Smooth muscle cell of the brain vasculature (primary cell): ENCODE results near the gene SMIM27.

Experiments used
- DNase-seq: peaks from one replicate; pipeline ENCODE4 v3.0.0-alpha.2; 2012; ENCODE audit warnings: low read depth, low spot score

The SMIM27 gene

DNA sequence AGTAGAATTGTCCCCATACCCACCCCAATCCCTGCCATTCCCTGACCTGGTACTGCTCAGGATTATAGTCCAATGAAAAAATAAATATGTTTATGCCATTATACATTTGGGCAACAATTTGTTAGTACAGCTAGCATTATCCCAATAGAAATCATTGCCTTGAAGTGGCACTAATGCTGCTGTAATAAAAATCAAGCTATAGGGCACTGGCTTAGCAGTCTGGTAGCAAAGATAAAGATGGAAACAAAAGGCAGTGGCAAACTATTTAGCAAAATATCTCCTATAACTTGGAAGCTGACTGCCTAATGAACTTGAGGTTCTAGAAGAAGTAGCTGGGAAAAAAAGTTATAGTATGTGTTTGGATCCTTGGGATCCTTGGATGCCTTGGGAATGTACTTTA lies 2.5 kb downstream of the SMIM27 start:
- DNase-seq: no peak

GRCh38 chr9:32558408-32558934 lies 6.3 kb downstream of the SMIM27 start:
- DNase-seq: no peak

GRCh38 chr9:32565967-32566366 lies 13.8 kb downstream of the SMIM27 start:
- DNase-seq: no peak

DNA sequence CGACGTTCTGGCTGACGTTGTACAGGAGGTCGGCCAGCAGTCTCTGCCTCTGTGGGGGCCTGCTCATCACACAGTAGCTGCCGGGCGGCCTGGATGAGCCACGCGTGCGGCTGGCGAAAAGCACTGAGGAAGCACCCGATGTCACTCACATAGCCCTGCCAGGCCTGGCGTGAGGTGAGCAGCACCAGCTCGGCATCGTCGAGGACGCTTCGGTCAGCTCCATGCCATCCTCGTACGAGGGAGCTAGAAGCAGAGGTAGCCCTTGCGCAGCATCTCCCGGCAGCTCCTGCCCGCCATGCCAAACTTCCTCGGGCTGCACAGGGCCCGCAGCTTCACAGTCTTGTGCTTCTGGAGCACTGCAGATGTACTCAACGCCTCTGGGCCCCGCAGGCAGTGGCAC lies 14.6 kb downstream of the SMIM27 start:
- DNase-seq: no peak

DNA sequence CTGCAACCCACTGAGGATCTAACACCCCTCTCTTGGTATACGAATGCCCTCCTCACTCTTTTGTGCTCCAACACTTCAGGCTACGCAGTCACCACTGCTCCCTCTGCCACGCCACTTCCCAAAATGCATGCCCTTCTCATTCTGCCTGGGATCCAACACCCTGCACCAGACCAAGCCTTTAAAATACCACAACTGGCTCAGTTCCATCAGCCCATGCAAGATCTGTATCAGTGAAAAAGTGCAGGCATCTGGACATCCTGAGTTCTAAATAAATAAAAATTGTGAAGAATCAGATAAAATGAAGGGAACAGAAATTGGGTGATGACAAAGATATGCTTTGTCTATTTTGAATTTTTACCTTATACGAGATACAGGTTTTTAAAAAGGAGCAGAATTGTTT lies 18.1 kb downstream of the SMIM27 start:
- DNase-seq: no peak

- DNase-seq: no peak
Measured at GRCh38 chr9:32571969-32572899, 20.1 kb downstream of the SMIM27 start.

DNA sequence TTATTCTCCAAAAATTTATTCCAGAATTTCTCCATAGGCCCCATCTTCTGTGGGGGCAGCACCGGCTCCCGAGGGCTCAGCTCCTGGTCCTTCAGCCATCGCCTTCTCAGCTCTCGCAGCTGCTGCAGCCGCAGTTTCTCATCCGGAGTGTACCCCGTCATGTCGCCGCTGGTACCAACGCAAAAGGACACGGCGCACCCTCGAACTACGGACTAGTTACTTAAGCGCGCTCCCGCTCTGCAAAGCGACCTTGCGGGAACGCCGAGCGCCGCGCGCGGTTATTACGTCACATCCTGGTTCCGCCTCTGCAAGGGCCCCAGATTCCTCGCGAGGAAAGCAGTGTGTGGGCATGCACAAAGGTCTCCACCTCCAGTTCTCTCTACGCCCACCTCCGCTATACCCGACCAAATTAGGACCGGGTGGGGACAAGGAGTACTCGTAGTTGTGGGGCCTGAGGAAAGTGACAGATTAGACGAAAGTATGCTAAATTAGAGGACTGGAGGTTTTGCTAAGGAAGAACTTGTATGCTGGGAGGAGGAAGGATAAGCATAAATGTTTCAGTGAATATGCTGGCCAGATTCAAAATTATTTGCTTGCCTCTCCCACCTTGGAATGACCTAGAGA lies 20.9 kb downstream of the SMIM27 start, which contains the start of gene NDUFB6:
Gene NDUFB6 (minus strand): TSS at position 260 of the 624 bp plus-strand sequence. CDS start 99 bp downstream, at position 161.
- peak; percentile 84 for DNase-seq

GRCh38 chr9:32573821-32574220 lies 21.7 kb downstream of the SMIM27 start:
- no peak for DNase-seq

DNA sequence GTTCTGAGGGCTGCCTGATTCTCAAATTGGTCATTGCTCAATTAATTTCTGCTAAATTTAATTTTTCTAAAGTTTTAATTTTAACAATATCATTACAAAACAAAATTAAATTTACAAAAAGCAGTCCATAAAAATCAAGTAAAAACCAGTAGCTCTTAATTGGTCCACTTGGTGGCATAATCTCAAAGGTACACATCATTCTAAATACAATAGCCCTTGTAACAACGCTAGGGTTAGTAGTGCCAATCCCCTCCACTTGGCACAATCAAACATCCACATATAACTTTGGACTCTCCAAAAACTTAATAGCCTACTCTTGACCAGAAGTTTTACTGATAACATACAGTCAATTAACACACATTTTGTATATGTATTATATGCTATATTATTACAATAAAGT lies 22.7 kb downstream of the SMIM27 start:
- DNase-seq: no peak

GRCh38 chr9:32577316-32577715 lies 25.2 kb downstream of the SMIM27 start:
- DNase-seq: no peak

DNA sequence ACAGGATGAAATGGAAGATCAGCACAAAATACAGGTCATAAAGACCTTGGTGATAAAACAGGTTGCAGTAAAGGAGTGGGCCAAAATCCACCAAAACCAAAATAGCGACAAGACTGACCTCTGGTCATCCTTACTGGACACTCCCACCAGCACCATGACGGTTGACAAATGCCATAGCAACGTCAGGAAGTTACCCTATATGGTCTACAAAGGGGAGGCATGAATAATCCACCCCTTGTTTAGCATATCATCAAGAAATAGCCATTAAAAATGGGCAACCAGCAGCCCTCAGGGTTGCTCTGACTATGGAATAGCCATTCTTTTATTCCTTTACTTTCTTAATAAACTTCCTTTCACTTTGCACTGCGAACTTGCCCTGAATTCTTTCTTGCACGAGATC lies 26.8 kb downstream of the SMIM27 start:
- no peak for DNase-seq

DNA sequence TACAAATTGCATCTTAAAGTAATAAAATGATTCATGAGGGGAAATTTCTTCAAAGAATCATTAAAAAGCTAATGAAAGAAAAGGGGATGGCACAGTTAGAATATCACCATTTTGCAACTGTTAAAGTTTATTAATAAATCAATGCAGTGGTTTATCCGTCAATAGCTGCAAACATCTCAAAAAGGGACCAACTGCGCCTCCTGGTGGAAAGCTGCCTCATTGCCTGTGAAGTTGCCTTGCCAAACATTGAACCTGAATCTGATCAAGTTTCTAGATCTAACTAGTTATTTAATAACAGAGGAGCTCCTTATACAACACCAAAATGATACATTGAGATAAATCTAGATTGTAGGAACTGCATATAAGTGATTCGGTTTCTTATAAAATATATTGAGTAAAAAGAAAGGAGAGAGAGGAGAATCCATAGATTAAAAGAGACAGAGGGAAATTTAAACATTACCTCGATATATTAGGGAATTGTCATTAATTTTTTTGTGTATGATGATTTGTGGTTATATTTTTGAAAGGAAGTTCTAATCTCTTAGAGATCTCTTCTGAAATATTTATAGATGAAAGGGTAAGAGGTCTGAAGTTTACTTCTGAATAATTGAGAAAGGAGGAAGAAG lies 27.7 kb downstream of the SMIM27 start:
- DNase-seq: peak; percentile 28

DNA sequence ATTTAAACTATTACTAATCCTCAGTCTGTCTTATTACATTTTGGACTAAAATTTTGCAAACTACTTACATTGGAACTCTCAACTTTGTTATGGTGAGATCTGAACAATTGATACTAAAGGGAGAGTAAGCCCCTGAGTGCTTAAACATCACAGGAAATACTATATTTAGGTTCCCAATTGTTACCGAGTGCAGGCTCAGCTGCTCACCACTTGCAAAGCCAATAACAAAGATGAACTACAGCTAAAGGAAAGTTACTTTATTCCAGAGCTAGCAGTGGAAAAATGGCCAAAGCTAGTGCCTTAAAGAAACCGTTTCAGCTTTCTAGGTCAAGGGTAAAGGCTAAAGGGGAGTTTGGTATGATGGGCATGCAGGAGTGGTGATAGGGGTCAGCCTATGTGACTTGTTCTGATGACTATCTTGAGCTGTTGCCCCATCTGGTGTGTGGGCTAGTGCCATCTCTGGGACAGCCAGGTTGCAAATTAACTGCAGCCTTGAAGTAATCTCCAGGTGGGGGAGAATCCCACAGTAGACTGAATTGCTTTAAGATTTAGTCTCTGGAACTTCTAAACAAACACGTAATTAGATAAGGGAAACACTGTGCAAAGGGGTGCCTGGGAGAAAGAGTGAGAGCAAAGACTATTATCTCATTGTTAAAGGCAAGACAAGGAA lies 28.6 kb downstream of the SMIM27 start:
- DNase-seq: no peak

- peak; percentile 33 for DNase-seq
Measured at GRCh38 chr9:32581512-32582143, 29.5 kb downstream of the SMIM27 start.

DNA sequence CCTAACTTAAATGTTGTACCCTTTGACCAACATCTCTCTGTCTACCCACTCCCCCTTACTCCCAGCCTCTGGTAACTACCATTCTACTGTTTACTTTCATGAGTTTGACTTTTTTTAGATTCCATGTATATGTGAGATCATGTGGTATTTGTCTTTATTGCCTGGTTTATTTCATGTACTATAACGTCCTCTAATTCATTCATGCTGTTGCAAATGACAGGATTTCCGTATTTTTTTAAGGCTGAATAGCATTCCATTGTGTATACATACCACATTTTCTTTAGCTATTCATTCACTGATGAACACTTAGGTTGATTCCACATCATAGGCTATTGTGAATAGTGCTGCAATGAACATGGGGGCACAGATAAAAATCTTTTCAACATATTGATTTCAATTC lies 32.7 kb downstream of the SMIM27 start:
- no peak for DNase-seq

GRCh38 chr9:32587901-32588300 lies 35.8 kb downstream of the SMIM27 start:
- no peak for DNase-seq

DNA sequence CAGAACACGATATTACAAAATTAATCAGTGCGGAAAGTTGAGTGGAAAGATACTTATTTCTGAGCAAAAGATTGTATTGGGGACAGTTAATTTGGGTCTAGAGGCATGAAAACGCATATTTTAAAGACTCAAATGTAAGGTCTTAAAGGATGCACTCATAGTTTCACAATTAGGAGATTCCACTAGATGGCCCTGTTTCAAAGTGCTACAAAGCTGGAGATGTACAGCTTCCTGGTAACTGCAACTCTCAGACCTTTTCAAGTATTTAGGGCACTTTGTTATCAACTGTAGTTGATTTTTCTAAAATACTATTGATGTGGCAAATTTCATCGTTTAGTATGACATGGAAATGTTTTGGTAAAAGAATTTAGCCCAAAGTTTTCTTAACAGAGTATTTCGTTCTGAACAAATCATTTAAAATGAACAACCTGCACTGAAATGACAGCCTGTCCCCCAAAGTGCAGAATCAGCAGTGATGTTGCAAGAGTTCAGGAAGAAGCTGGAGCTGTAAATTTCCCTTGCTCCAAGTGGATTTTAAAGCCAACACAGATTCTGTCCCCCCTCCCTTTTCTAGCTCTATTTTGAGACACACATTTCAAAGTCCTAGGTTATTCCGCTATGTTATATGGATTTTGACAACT lies 37.1 kb downstream of the SMIM27 start:
- DNase-seq: peak; percentile 12

DNA sequence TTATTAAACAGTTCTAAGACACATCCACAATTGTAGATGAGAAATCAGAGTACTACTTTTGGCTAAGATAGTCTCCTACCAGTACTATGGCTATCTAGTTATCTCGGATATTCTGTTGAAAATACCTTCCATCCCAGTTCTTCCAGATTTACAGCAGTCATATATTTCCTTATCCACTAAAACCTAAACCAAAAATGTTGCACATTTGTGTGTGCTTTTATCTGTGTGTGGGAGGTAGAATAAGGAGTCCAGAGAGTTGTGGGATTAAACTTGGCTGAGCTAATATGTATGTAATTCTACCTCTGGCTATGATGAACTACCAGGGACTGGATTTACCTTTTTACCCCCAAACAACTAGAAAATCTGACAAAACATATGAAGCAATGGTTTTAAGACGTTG lies 38.3 kb downstream of the SMIM27 start:
- DNase-seq: no peak

GRCh38 chr9:32590898-32591297 lies 38.8 kb downstream of the SMIM27 start:
- no peak for DNase-seq

GRCh38 chr9:32596096-32596865 lies 44.2 kb downstream of the SMIM27 start:
- no peak for DNase-seq
